ENCODE measurements around the gene SEC61A2.

The SEC61A2 gene

DNA sequence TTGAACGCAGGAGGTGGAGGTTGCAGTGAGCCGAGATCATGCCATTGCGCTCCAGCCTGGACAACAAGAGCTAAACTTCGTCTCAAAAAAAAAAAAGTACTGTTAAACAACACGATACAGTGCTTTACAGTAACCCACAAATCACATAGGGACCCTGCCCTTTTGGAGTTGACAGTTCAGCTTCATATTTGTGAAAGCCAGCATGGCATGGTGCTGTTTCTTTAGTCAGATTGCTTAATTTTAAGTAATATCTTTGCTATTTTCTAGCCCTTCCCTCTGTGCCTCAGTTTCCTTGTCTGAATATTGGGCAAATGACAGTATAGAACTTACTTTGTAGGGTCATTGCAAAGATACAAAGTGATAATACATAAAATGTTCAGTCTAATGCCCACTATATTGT lies 71.4 kb downstream of the SEC61A2 start:
- no peak for ATAC-seq

- ATAC-seq = peak in 1 of 2 donors; percentile 10
Observed at GRCh38 chr10:12201543-12201942, 72.1 kb downstream of the SEC61A2 start.

GRCh38 chr10:12202226-12202625 lies 72.7 kb downstream of the SEC61A2 start:
- ATAC-seq = no peak

DNA sequence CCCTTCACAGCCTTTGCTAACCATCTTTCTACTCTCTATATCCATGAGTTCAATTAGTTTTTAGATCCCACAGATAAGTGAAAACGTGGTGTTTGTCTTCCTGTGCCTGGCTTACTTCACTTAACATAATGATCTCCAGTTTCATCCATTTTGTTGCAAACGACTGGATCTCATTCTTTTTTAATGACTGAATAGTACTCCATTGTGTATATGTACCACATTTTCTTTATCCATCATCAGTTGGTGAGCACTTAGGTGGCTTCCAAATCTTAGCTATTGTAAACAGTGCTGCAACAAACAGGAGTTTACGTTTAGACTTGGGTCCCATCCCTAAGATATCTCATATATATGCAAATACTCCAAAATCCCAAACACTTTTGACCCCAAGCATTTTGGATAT lies 75.6 kb downstream of the SEC61A2 start:
- ATAC-seq = no peak

GRCh38 chr10:12207114-12207513 lies 77.6 kb downstream of the SEC61A2 start:
- no peak for ATAC-seq

DNA sequence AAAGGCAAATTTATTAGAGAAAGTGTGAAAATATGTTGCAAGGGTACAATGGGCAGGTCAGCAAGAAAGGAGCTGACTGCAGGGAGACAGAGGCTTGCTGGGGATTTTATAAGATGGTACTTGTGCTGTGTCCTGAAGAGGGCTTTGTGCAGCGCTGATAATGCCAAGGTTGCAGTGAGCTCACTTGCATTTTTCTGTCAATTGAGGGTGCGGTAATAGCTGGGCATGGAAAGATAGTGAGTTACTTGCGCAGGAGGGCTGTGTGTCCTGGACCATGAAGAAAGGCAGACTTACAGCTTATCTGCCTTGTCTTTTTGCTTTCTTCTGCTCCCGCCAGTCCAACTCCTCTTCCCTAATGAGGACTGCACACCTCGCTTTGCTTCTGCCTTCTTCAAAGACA lies 79.0 kb downstream of the SEC61A2 start:
- no peak for ATAC-seq

DNA sequence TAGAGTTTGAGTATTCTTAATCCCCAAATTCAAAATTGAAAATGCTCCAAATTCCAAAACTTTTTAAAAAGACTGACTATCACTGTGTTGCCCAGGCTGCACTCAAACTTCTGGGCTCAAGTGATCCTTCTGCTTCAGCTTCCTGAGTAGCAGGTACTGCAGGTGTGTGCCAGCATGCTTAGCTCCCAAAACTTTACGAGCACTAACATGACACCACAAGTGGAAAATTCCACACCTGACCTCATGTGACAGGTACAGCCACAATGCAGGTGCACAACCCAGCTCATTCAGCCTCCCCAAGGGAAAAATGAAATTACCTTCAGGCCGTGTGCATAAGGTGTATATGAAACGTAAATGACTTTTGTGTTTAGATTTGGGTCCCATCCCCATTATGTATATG lies 83.0 kb downstream of the SEC61A2 start:
- no peak for ATAC-seq

DNA sequence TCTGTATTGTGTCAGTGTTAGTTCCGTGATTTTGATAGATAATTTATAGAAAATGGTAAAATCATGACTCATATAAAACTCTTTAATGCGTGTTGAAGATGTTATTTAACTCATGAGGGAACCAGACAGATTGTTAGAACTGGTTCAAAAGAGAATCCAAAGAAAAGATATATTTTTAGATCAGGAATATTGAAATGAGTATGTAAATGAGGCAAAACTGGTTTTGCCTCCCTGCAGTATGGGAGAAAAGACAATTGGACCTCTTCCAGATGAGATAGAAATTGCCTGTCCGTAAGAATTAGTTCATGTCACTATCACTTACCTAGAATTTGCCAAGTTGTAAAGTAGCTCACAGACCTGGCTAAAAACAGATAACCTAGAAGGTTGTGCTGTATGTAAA lies 84.1 kb downstream of the SEC61A2 start:
- no peak for ATAC-seq

GRCh38 chr10:12214093-12214492 lies 84.6 kb downstream of the SEC61A2 start:
- ATAC-seq = no peak

- no peak for ATAC-seq
Observed at GRCh38 chr10:12214763-12215218, 85.3 kb downstream of the SEC61A2 start.
